Esophagus muscularis mucosa (tissue), 3 donors: ENCODE data around the gene TACO1.

Source experiments
- CTCF ChIP-seq, 3 experiments: fragments of 200-600 bp in 2 of 3; fragments of 450-650 bp in 1 of 3; sonication (generic) in 2 of 3; IDR thresholded peaks; one replicate each; pipeline ENCODE4 v1.5.1; 2017 to 2019; ENCODE audit warnings: antibody characterized with exemption in 3 of 3, mild to moderate bottlenecking in 2 of 3, moderate library complexity in 1 of 3
- POLR2A ChIP-seq: fragments of 450-650 bp; IDR thresholded peaks from one replicate; pipeline ENCODE4 v1.6.1; 2017; ENCODE audit warnings: antibody characterized with exemption, moderate library complexity, mild to moderate bottlenecking, low read depth

GRCh38 chr17:63622574-63623390 is 22.1 kb downstream of the TACO1 start:
- TF ChIP-seq CTCF (IDR thresholded peaks at IDR 0.05) (no peak), POLR2A (no peak)
